Endothelial cell of umbilical vein (primary cell): ENCODE data around the gene NR2C2. TPM values are rescaled to one million over a fixed set of nuclear protein-coding genes. Genes with fewer than 3 reads are reported as not detected.

Experiments
- BruUV-seq: library from RNA; stranded (reverse); fragments of 400-500 nt; replicated peaks from 2 replicates; lab custom pipeline; 2021; lab: Mats Ljungman, UMichigan
- CTCF ChIA-PET: fragments of 300-600, 350-600 bp; sonication (Branson Sonifier 250); formaldehyde crosslinking; loops from one replicate; lab custom pipeline; 2021; ENCODE audit warnings: antibody characterized with exemption, inconsistent platforms; lab: Charles Lee
- POLR2A ChIA-PET: fragments of 300-600, 350-600 bp; sonication (Branson Sonifier 250); formaldehyde crosslinking; loops from one replicate; lab custom pipeline; 2021; ENCODE audit warnings: antibody characterized with exemption, inconsistent platforms; lab: Charles Lee
- DNase-seq: peaks from one replicate; pipeline ENCODE4 v3.0.0-alpha.2; 2011; ENCODE audit warnings: low read depth, low spot score
- FAIRE-seq: peaks from 2 replicates; lab custom pipeline; 2011; peaks lifted over from hg19 to GRCh38; lab: Jason Lieb, UNC
- H2AFZ ChIP-seq: 2 replicates; pipeline ENCODE4 v1.6.0; 2012; ENCODE audit warnings: low read depth, low read length, control low read depth, inconsistent platforms
- H3K27ac ChIP-seq: 2 replicates; pipeline ENCODE4 v1.5.1; 2011; ENCODE audit warnings: low read depth, mild to moderate bottlenecking, control low read depth, low read length, moderate library complexity; ENCODE audit not compliant: insufficient read depth
- H3K27me3 ChIP-seq, 2 experiments: 2 replicates each; pipeline versions ENCODE4 v1.6.0 to v1.6.1; 2011; ENCODE audit warnings: low read length in 2 of 2, mixed read lengths in 1 of 2; ENCODE audit not compliant: control insufficient read depth in 2 of 2, insufficient read depth in 2 of 2
- H3K36me3 ChIP-seq, 2 experiments: 2 replicates in 1 of 2; 3 replicates in 1 of 2; pipeline ENCODE4 v1.5.1; 2011; ENCODE audit warnings: low read length in 2 of 2, mild to moderate bottlenecking in 1 of 2, moderate library complexity in 1 of 2; ENCODE audit not compliant: control insufficient read depth in 2 of 2, insufficient read depth in 2 of 2; ENCODE audit errors: extremely low read depth in 1 of 2
- H3K4me1 ChIP-seq: 3 replicates; pipeline ENCODE4 v1.5.1; 2011; ENCODE audit warnings: mild to moderate bottlenecking, low read length; ENCODE audit not compliant: control insufficient read depth, insufficient read depth; ENCODE audit errors: extremely low read depth
- H3K4me2 ChIP-seq: 2 replicates; pipeline ENCODE4 v1.6.1; 2011; ENCODE audit warnings: low read length, control low read depth, mixed read lengths; ENCODE audit not compliant: insufficient read depth
- H3K4me3 ChIP-seq, 3 experiments: fragments of 200-600 bp in 1 of 3; sonication (generic), shearing (Covaris generic) in 1 of 3; replicated peaks in 1 of 3; 2 replicates each; pipeline ENCODE4 v1.5.1; 2011 to 2016; ENCODE audit warnings: control low read depth in 3 of 3, low read length in 3 of 3, mild to moderate bottlenecking in 2 of 3, inconsistent platforms in 1 of 3, low read depth in 1 of 3, moderate library complexity in 1 of 3; ENCODE audit not compliant: insufficient read depth in 1 of 3
- H3K79me2 ChIP-seq: 2 replicates; pipeline ENCODE4 v1.6.0; 2012; ENCODE audit warnings: low read length, inconsistent platforms; ENCODE audit not compliant: control insufficient read depth, insufficient read depth
- H3K9ac ChIP-seq: replicated peaks from 2 replicates; pipeline ENCODE3; 2011; ENCODE audit warnings: low read length, control low read depth; ENCODE audit not compliant: insufficient read depth; ENCODE audit errors: extremely low read depth
- H3K9me1 ChIP-seq: replicated peaks from 3 replicates; pipeline ENCODE4 v1.6.0; 2011; ENCODE audit warnings: mild to moderate bottlenecking, low read length; ENCODE audit not compliant: control insufficient read depth, insufficient read depth; ENCODE audit errors: extremely low read depth
- H3K9me3 ChIP-seq: replicated peaks from 2 replicates; pipeline ENCODE4 v1.5.1; 2012; ENCODE audit warnings: low read length, inconsistent platforms; ENCODE audit not compliant: control insufficient read depth, insufficient read depth
- H4K20me1 ChIP-seq: replicated peaks from 2 replicates; pipeline ENCODE3; 2011; ENCODE audit warnings: mild to moderate bottlenecking, low read length; ENCODE audit not compliant: control insufficient read depth, insufficient read depth; ENCODE audit errors: extremely low read depth
- EZH2 ChIP-seq: IDR thresholded peaks from 2 replicates; pipeline ENCODE4 v1.6.1; 2012; ENCODE audit warnings: borderline replicate concordance, low read depth, mild to moderate bottlenecking, moderate library complexity, low read length, inconsistent platforms; ENCODE audit not compliant: severe bottlenecking
- FOS ChIP-seq: IDR thresholded peaks from 2 replicates; pipeline ENCODE4 v1.6.1; 2011; ENCODE audit warnings: mild to moderate bottlenecking, low read length, moderate library complexity, borderline replicate concordance; ENCODE audit not compliant: insufficient read depth
- GATA2 ChIP-seq: IDR thresholded peaks from 2 replicates; pipeline ENCODE4 v1.7.0; 2011; ENCODE audit warnings: low read depth, mild to moderate bottlenecking, moderate library complexity, mixed read lengths, low read length; ENCODE audit not compliant: insufficient read length, insufficient read depth
- JUN ChIP-seq: IDR thresholded peaks from 2 replicates; pipeline ENCODE4 v1.6.1; 2011; ENCODE audit warnings: borderline replicate concordance, low read depth; ENCODE audit not compliant: insufficient read length, insufficient read depth
- MAX ChIP-seq: IDR thresholded peaks from 2 replicates; pipeline ENCODE4 v1.6.1; 2011; ENCODE audit not compliant: insufficient read depth, insufficient read length
- POLR2A ChIP-seq: IDR thresholded peaks from 2 replicates; pipeline ENCODE4 v1.6.1; 2012; ENCODE audit warnings: low read depth, mild to moderate bottlenecking, control low read depth, low read length
- POLR2AphosphoS5 ChIP-seq: IDR thresholded peaks from 2 replicates; pipeline ENCODE4 v1.6.1; 2012; ENCODE audit warnings: low read depth, mild to moderate bottlenecking, control low read depth, low read length, moderate library complexity; ENCODE audit not compliant: insufficient read depth
- dilution Hi-C: fragments of 300-500 bp; cut with MboI; formaldehyde crosslinking; loops from one replicate; pipeline ENCODE4 v1.15.0; 2019; ENCODE audit warnings: low sequenced_read_pairs; ENCODE audit not compliant: extremely low pct_ligation_motif_present
- intact Hi-C: fragments of 100-400 bp; cut with micrococcal nuclease; formaldehyde crosslinking; loops from one replicate; pipeline ENCODE4 v1.10.0; 2022
- polyA plus RNA-seq, 4 experiments: library from polyadenylated mRNA; depleted of rRNA in 3 of 4; stranded (reverse) in 3 of 4; unstranded in 1 of 4; fragments of >200 nt; gene quantifications; 2 replicates each; pipeline versions ENCODE4 v1.2.1 to v1.2.3, GENCODE V29; 2011 to 2012; ENCODE audit warnings: missing spikeins in 1 of 4
- total RNA-seq: library from RNA; stranded (reverse); gene quantifications from 2 replicates; pipeline ENCODE4 v1.2.3, GENCODE V29; 2021
- TF ChIP-seq, protein P1 (sequence below), 2 donors: IDR thresholded peaks; 1 replicate in 1 of 2; 2 replicates in 1 of 2; pipeline ENCODE4 v1.5.1; 2011; ENCODE audit warnings: low read length in 2 of 2, mild to moderate bottlenecking in 2 of 2, moderate library complexity in 2 of 2, control low read depth in 1 of 2, inconsistent platforms in 1 of 2, low read depth in 1 of 2; ENCODE audit not compliant: insufficient read depth in 1 of 2; ENCODE audit errors: extremely low read depth in 1 of 2

Gene NR2C2
- total and polyA plus RNA-seq, 2 donors (not counting 3 experiments of a cell fraction or from before 2014, with no cell fraction given), result 20.3 to 59.8 TPM

DNA sequence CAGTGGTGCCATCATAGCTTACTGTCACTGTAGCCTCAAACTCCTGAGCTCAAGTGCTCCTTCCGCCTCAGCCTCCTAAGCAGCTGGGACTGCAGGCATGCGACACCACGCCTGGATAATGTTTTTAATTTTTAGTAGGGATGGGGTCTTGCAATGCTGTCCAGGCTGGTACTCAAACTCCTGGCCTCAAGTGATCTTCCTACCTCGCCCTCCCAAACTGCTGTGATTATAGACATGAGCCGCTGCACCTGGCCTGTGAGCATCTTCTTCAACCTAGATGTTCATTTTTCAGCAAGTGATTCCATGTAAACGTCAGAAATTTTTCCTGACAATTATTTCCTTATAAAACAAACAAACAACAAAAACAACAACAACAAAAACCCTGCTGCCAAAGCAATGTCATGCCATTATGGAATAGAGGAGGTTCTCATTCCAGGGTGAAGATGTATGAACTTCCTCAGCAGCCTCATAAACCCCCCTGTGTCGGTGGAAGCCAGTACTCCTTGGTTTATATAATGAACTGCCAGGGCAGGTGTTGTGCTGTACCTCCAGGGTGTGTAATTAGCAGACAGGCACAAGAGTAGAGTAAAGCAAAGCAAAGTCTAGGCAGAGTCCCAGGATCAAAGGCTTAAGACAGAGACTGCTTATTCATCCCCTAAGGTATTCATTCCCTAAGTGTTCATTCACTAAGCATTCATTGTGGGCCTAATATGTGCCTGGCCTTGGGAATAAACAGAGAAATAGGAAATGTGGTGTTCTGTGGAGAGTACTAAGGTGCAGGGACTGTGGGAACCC is 44.6 kb downstream of the NR2C2 start:
- no peaks in the 10 kb centered on the region for H3K36me3 ChIP-seq
- no peaks in the 10 kb centered on the region for H3K9me3 ChIP-seq
- TF ChIP-seq GATA2, result no peak
- TF ChIP-seq, protein P1, sequence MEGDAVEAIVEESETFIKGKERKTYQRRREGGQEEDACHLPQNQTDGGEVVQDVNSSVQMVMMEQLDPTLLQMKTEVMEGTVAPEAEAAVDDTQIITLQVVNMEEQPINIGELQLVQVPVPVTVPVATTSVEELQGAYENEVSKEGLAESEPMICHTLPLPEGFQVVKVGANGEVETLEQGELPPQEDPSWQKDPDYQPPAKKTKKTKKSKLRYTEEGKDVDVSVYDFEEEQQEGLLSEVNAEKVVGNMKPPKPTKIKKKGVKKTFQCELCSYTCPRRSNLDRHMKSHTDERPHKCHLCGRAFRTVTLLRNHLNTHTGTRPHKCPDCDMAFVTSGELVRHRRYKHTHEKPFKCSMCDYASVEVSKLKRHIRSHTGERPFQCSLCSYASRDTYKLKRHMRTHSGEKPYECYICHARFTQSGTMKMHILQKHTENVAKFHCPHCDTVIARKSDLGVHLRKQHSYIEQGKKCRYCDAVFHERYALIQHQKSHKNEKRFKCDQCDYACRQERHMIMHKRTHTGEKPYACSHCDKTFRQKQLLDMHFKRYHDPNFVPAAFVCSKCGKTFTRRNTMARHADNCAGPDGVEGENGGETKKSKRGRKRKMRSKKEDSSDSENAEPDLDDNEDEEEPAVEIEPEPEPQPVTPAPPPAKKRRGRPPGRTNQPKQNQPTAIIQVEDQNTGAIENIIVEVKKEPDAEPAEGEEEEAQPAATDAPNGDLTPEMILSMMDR (IDR thresholded peaks at IDR 0.05; ENCODE audit: extremely low read depth in 1 of 2, insufficient read depth in 1 of 2, low read depth in 1 of 2, low read length in 2 of 2), result no peak
- no peak for TF ChIP-seq FOS
- TF ChIP-seq POLR2A, result no peak
- no peak for TF ChIP-seq EZH2
- TF ChIP-seq POLR2AphosphoS5, result no peak
- no peak for TF ChIP-seq JUN
- no peak for TF ChIP-seq MAX
- H3K4me2 ChIP-seq, result no peak overlapping the region
- DNase-seq (no peak), FAIRE-seq (no peak)
- H3K27ac ChIP-seq, result no peak overlapping the region
- no peak overlapping the region for H3K4me3 ChIP-seq
- POLR2A ChIA-PET, result no interaction called here
- dilution Hi-C loops, result no loop called here
- H3K9ac ChIP-seq, result no peak overlapping the region
- no peak overlapping the region for H2AFZ ChIP-seq
- H3K9me1 ChIP-seq, result no peaks in the 10 kb centered on the region
- CTCF ChIA-PET, result no interaction called here
- H3K27me3 ChIP-seq, result no peaks in the 10 kb centered on the region
- H3K79me2 ChIP-seq, result peaks cover 59% of the 10 kb centered on the region
- intact Hi-C loops, result loop anchor here (2.0 kb wide), 1 partner anchor 43 kb away; no protein-coding TSS in a partner anchor
- BruUV-seq, result no TSS peak
- peaks cover 9% of the 10 kb centered on the region for H3K4me1 ChIP-seq
- peaks cover 9% of the 10 kb centered on the region for H4K20me1 ChIP-seq
